ENCODE results near the gene ASH1L. TPM values are rescaled to one million over a fixed set of nuclear protein-coding genes. Genes with fewer than 3 reads are reported as not detected.
A peak's percentile ranks its signal among the peaks of the same experiment; 100 is the strongest.

ASH1L gene
- total RNA-seq, 1 experiment from 2014 or later, result 29.3 TPM

DNA sequence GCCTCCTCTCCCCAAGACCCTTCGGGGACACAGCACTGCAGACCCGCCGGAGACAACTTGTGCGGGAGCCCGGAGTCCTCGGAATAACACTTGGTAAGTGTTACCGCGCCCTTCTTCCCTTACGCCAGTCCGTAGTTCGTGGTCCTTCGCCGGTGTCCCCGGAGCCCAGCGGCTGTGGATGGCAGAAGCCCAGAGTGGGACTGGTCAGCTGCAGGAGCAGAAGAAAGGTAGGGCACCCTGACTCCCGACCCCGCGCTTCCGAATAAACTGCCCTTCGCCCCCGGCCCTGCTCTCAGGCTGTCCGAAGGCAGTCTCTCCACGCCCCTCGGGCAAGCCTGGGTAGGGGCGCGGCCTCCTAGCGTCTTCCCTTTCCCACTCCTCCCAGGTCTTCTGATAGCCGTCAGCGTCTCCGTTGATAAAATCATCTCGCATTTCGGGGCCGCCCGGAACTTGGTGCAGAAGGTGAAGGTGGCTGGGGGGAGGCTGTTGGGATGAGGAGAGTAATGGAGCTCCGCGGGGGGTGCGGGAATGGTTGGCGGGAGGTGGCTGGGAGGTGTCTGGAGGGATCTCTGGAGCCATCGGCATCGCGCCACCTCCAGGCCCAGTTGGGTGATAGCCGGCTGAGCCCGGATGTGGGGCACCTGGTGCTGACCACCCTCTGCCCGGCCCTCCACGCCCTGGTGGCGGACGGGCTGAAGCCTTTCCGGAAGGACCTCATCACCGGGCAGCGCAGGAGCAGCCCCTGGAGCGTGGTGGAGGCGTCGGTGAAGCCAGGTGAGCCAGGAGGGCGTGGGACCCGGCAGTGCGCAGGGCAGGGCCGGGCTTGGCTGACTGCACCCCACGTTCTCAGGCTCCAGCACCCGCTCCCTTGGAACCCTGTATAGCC is 237.6 kb downstream of the ASH1L start:
- Mint-ChIP-seq H3K27ac (peak overlapping the region; percentile 74; the same call in 1 of the 2 replicates), H3K4me1 (peaks cover 33% of the 10 kb centered on the region), H3K27me3 (ENCODE audit: low read depth) (peaks cover 6% of the 10 kb centered on the region), H3K4me3 (peak overlapping the region; percentile 91), H3K36me3 (peaks cover 12% of the 10 kb centered on the region), H3K9me3 (no peaks in the 10 kb centered on the region)
- ChIA-PET CTCF (interaction anchor here (0.6 to 9.9 kb wide), 16 partner anchors 12 to 420 kb away, joined by 3 to 204 read pairs (median 5); partner anchors contain the start of genes CLK2, HCN3 and KRTCAP2), POLR2A (interaction anchor here (1.8 to 2.5 kb wide), 2 partner anchors 17 to 52 kb away, joined by 5 to 13 read pairs; partner anchors contain the start of genes CLK2 and FDPS)
- ATAC-seq (peak; percentile 13), DNase-seq (ENCODE audit: low spot score) (peak; percentile 85)
- TF ChIP-seq, protein P1, sequence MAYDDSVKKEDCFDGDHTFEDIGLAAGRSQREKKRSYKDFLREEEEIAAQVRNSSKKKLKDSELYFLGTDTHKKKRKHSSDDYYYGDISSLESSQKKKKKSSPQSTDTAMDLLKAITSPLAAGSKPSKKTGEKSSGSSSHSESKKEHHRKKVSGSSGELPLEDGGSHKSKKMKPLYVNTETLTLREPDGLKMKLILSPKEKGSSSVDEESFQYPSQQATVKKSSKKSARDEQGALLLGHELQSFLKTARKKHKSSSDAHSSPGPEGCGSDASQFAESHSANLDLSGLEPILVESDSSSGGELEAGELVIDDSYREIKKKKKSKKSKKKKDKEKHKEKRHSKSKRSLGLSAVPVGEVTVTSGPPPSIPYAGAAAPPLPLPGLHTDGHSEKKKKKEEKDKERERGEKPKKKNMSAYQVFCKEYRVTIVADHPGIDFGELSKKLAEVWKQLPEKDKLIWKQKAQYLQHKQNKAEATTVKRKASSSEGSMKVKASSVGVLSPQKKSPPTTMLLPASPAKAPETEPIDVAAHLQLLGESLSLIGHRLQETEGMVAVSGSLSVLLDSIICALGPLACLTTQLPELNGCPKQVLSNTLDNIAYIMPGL (CRISPR knock-in tag; IDR thresholded peaks at IDR 0.05), result peak; percentile 78; the same call in 1 of the 2 replicates
- TF ChIP-seq KAT7 (CRISPR knock-in tag; IDR thresholded peaks at IDR 0.05; ENCODE audit: borderline replicate concordance) (no peak), ZNF423 (CRISPR knock-in tag; IDR thresholded peaks at IDR 0.05) (no peak), MXD4 (CRISPR knock-in tag; IDR thresholded peaks at IDR 0.05; ENCODE audit: borderline replicate concordance) (no peak), JAZF1 (CRISPR knock-in tag; IDR thresholded peaks at IDR 0.05) (no peak), CREB1 (CRISPR knock-in tag; IDR thresholded peaks at IDR 0.05) (no peak), CBFB (CRISPR knock-in tag; IDR thresholded peaks at IDR 0.05; ENCODE audit: low read depth) (0 out of 2 replicates have a peak, but pooled peaks have one; percentile 83), ETV6 (CRISPR knock-in tag; IDR thresholded peaks at IDR 0.05) (peak; percentile 68; the same call in 1 of the 2 replicates), ZBTB21 (CRISPR knock-in tag; IDR thresholded peaks at IDR 0.05; ENCODE audit: borderline replicate concordance) (0 out of 2 replicates have a peak, but pooled peaks have one; percentile 71), NR2C2 (CRISPR knock-in tag; IDR thresholded peaks at IDR 0.05) (no peak), ZNF317 (CRISPR knock-in tag; IDR thresholded peaks at IDR 0.05; ENCODE audit: borderline replicate concordance, low read depth) (0 out of 2 replicates have a peak, but pooled peaks have one; percentile 8), ZNF416 (CRISPR knock-in tag; IDR thresholded peaks at IDR 0.05) (no peak), ZNF138 (CRISPR knock-in tag; conservative IDR thresholded peaks at IDR 0.05) (0 out of 2 replicates have a peak, but pooled peaks have one; percentile 65), TEAD1 (CRISPR knock-in tag; IDR thresholded peaks at IDR 0.05) (0 out of 2 replicates have a peak, but pooled peaks have one; percentile 22), FOXK1 (CRISPR knock-in tag; IDR thresholded peaks at IDR 0.05) (peak; percentile 42), FOXP1 (CRISPR knock-in tag; IDR thresholded peaks at IDR 0.05; ENCODE audit: borderline replicate concordance) (peak; percentile 35; the same call in 1 of the 2 replicates), SMAD3 (CRISPR knock-in tag; IDR thresholded peaks at IDR 0.05; ENCODE audit: borderline replicate concordance) (peak; percentile 70; the same call in 1 of the 2 replicates)
- TF ChIP-seq, protein P2, sequence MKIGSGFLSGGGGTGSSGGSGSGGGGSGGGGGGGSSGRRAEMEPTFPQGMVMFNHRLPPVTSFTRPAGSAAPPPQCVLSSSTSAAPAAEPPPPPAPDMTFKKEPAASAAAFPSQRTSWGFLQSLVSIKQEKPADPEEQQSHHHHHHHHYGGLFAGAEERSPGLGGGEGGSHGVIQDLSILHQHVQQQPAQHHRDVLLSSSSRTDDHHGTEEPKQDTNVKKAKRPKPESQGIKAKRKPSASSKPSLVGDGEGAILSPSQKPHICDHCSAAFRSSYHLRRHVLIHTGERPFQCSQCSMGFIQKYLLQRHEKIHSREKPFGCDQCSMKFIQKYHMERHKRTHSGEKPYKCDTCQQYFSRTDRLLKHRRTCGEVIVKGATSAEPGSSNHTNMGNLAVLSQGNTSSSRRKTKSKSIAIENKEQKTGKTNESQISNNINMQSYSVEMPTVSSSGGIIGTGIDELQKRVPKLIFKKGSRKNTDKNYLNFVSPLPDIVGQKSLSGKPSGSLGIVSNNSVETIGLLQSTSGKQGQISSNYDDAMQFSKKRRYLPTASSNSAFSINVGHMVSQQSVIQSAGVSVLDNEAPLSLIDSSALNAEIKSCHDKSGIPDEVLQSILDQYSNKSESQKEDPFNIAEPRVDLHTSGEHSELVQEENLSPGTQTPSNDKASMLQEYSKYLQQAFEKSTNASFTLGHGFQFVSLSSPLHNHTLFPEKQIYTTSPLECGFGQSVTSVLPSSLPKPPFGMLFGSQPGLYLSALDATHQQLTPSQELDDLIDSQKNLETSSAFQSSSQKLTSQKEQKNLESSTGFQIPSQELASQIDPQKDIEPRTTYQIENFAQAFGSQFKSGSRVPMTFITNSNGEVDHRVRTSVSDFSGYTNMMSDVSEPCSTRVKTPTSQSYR (CRISPR knock-in tag; IDR thresholded peaks at IDR 0.05), result no peak; the same call in 1 of the 2 replicates
- TF ChIP-seq, protein P3, sequence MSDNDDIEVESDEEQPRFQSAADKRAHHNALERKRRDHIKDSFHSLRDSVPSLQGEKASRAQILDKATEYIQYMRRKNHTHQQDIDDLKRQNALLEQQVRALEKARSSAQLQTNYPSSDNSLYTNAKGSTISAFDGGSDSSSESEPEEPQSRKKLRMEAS (CRISPR knock-in tag; IDR thresholded peaks at IDR 0.05), result peak; percentile 68; the same call in 1 of the 2 replicates
- TF ChIP-seq, protein P4, sequence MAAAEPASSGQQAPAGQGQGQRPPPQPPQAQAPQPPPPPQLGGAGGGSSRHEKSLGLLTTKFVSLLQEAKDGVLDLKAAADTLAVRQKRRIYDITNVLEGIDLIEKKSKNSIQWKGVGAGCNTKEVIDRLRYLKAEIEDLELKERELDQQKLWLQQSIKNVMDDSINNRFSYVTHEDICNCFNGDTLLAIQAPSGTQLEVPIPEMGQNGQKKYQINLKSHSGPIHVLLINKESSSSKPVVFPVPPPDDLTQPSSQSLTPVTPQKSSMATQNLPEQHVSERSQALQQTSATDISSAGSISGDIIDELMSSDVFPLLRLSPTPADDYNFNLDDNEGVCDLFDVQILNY (CRISPR knock-in tag; IDR thresholded peaks at IDR 0.05), result no peak
- TF ChIP-seq, protein P5, sequence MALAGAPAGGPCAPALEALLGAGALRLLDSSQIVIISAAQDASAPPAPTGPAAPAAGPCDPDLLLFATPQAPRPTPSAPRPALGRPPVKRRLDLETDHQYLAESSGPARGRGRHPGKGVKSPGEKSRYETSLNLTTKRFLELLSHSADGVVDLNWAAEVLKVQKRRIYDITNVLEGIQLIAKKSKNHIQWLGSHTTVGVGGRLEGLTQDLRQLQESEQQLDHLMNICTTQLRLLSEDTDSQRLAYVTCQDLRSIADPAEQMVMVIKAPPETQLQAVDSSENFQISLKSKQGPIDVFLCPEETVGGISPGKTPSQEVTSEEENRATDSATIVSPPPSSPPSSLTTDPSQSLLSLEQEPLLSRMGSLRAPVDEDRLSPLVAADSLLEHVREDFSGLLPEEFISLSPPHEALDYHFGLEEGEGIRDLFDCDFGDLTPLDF (CRISPR knock-in tag; IDR thresholded peaks at IDR 0.05), result no peak; the same call in 1 of the 2 replicates
- TF ChIP-seq, protein P6, sequence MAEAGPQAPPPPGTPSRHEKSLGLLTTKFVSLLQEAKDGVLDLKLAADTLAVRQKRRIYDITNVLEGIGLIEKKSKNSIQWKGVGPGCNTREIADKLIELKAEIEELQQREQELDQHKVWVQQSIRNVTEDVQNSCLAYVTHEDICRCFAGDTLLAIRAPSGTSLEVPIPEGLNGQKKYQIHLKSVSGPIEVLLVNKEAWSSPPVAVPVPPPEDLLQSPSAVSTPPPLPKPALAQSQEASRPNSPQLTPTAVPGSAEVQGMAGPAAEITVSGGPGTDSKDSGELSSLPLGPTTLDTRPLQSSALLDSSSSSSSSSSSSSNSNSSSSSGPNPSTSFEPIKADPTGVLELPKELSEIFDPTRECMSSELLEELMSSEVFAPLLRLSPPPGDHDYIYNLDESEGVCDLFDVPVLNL (CRISPR knock-in tag; IDR thresholded peaks at IDR 0.05; ENCODE audit: borderline replicate concordance, low read depth), result 0 out of 2 replicates have a peak, but pooled peaks have one; percentile 31
- TF ChIP-seq, protein P7, sequence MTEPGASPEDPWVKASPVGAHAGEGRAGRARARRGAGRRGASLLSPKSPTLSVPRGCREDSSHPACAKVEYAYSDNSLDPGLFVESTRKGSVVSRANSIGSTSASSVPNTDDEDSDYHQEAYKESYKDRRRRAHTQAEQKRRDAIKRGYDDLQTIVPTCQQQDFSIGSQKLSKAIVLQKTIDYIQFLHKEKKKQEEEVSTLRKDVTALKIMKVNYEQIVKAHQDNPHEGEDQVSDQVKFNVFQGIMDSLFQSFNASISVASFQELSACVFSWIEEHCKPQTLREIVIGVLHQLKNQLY (CRISPR knock-in tag; IDR thresholded peaks at IDR 0.05), result peak; percentile 2; the same call in 1 of the 2 replicates

All from WTC11 (cell line).